IMR-90 (cell line): ENCODE results near the gene VAV3. TPM values are rescaled to one million over a fixed set of nuclear protein-coding genes. Genes with fewer than 3 reads are reported as not detected.

Experiments used
- ATAC-seq: fragments of 200-7000 bp; cut with Tn5 transposase; 2 replicates; pipeline ENCODE4 v1.9.1; 2020; ENCODE audit warnings: low read depth, mild to moderate bottlenecking, moderate library complexity
- BruUV-seq: library from RNA; stranded (reverse); fragments of 400-500 nt; replicated peaks from 2 replicates; lab custom pipeline; 2021; lab: Mats Ljungman, UMichigan
- CTCF ChIA-PET: fragments of 300-600 bp; formaldehyde crosslinking; extraction: SDS; loops from one replicate; lab custom pipeline; 2021; ENCODE audit warnings: antibody characterized with exemption; lab: Yijun Ruan, JAX
- POLR2A ChIA-PET: fragments of 300-600 bp; sonication (Branson Sonifier 250); formaldehyde crosslinking; loops from one replicate; lab custom pipeline; 2022; ENCODE audit warnings: antibody characterized with exemption; ENCODE audit not compliant: unreplicated experiment; lab: Charles Lee
- DNase-seq: peaks from one replicate; pipeline ENCODE4 v3.0.0; 2013
- H2AFZ ChIP-seq: replicated peaks from 2 replicates; pipeline ENCODE3; 2013; ENCODE audit warnings: low read length, mild to moderate bottlenecking; ENCODE audit not compliant: poor library complexity
- H2AK5ac ChIP-seq: 2 replicates; pipeline ENCODE4 v1.6.1; 2013; ENCODE audit warnings: low read depth, low read length, inconsistent platforms
- H2AK9ac ChIP-seq: replicated peaks from 2 replicates; pipeline ENCODE3; 2013; ENCODE audit warnings: mild to moderate bottlenecking, low read depth, low read length, moderate library complexity; ENCODE audit not compliant: poor library complexity
- H2BK120ac ChIP-seq: 2 replicates; pipeline ENCODE4 v1.6.1; 2013; ENCODE audit warnings: low read depth, low read length, inconsistent platforms
- H2BK15ac ChIP-seq: 3 replicates; pipeline ENCODE4 v1.6.1; 2013; ENCODE audit warnings: low read depth, low read length, inconsistent platforms
- H2BK20ac ChIP-seq: 2 replicates; pipeline ENCODE4 v1.6.1; 2013; ENCODE audit warnings: low read depth, mild to moderate bottlenecking, inconsistent platforms, low read length, moderate library complexity
- H2BK5ac ChIP-seq: 2 replicates; pipeline ENCODE4 v1.6.1; 2013; ENCODE audit warnings: mild to moderate bottlenecking, low read depth, low read length, inconsistent platforms; ENCODE audit not compliant: poor library complexity, severe bottlenecking
- H3K14ac ChIP-seq: replicated peaks from 2 replicates; pipeline ENCODE4 v1.6.1; 2013; ENCODE audit warnings: low read depth, low read length, inconsistent platforms
- H3K18ac ChIP-seq: 2 replicates; pipeline ENCODE4 v1.6.1; 2013; ENCODE audit warnings: low read depth, low read length, control low read depth
- H3K23ac ChIP-seq: 2 replicates; pipeline ENCODE4 v1.6.1; 2013; ENCODE audit warnings: low read depth, low read length, inconsistent platforms
- H3K27ac ChIP-seq: 2 replicates; pipeline ENCODE4 v1.5.1; 2013; ENCODE audit warnings: mild to moderate bottlenecking, control low read depth, low read length; ENCODE audit not compliant: insufficient read depth
- H3K27me3 ChIP-seq: 2 replicates; pipeline ENCODE4 v1.6.1; 2013; ENCODE audit warnings: low read length; ENCODE audit not compliant: control insufficient read depth, insufficient read depth
- H3K36me3 ChIP-seq: 2 replicates; pipeline ENCODE4 v1.6.1; 2013; ENCODE audit warnings: low read length, mixed read lengths; ENCODE audit not compliant: control insufficient read depth, insufficient read depth
- H3K4ac ChIP-seq: 2 replicates; pipeline ENCODE4 v1.6.1; 2013; ENCODE audit warnings: low read depth, low read length, inconsistent platforms
- H3K4me1 ChIP-seq: 2 replicates; pipeline ENCODE4 v1.6.1; 2013; ENCODE audit warnings: low read length, mixed read lengths; ENCODE audit not compliant: control insufficient read depth, insufficient read depth
- H3K4me2 ChIP-seq: 2 replicates; pipeline ENCODE4 v1.6.1; 2013; ENCODE audit warnings: low read depth, mild to moderate bottlenecking, control low read depth, low read length, moderate library complexity
- H3K4me3 ChIP-seq: 2 replicates; pipeline ENCODE4 v1.5.1; 2013; ENCODE audit warnings: low read depth, mild to moderate bottlenecking, control low read depth, low read length, moderate library complexity; ENCODE audit not compliant: insufficient read depth
- H3K56ac ChIP-seq: 2 replicates; pipeline ENCODE4 v1.6.1; 2013; ENCODE audit warnings: low read length, inconsistent platforms; ENCODE audit not compliant: insufficient read depth; ENCODE audit errors: extremely low read depth
- H3K79me1 ChIP-seq, 2 experiments: 2 replicates each; pipeline ENCODE4 v1.6.1; 2013; ENCODE audit warnings: low read length in 2 of 2, inconsistent platforms in 1 of 2, low read depth in 1 of 2
- H3K9ac ChIP-seq: 2 replicates; pipeline ENCODE4 v1.6.1; 2013; ENCODE audit warnings: low read depth, low read length, control low read depth
- H3K9me1 ChIP-seq: 2 replicates; pipeline ENCODE4 v1.6.1; 2013; ENCODE audit warnings: low read length, inconsistent platforms; ENCODE audit not compliant: insufficient read depth
- H3K9me3 ChIP-seq: 2 replicates; pipeline ENCODE4 v1.6.1; 2013; ENCODE audit warnings: low read length; ENCODE audit not compliant: control insufficient read depth, insufficient read depth
- H4K20me1 ChIP-seq: 2 replicates; pipeline ENCODE4 v1.6.1; 2013; ENCODE audit warnings: low read length, inconsistent platforms; ENCODE audit not compliant: insufficient read depth
- H4K5ac ChIP-seq: 2 replicates; pipeline ENCODE4 v1.6.1; 2013; ENCODE audit warnings: mild to moderate bottlenecking, low read depth, low read length, control low read depth
- H4K8ac ChIP-seq, 2 experiments: 2 replicates each; pipeline ENCODE4 v1.6.1; 2013; ENCODE audit warnings: low read depth in 2 of 2, low read length in 2 of 2, control low read depth in 1 of 2, inconsistent platforms in 1 of 2
- H4K91ac ChIP-seq: 2 replicates; pipeline ENCODE4 v1.6.1; 2013; ENCODE audit warnings: low read depth, low read length, inconsistent platforms; ENCODE audit not compliant: insufficient read depth
- BHLHE40 ChIP-seq: fragments of 150-350 bp; IDR thresholded peaks from 2 replicates; pipeline ENCODE4 v1.6.1; 2016; ENCODE audit warnings: mild to moderate bottlenecking, low read depth, low read length
- CEBPB ChIP-seq: IDR thresholded peaks from 2 replicates; pipeline ENCODE4 v1.6.1; 2012; ENCODE audit warnings: low read depth, low read length, improper control_type of control experiment
- CHD1 ChIP-seq: IDR thresholded peaks from 2 replicates; pipeline ENCODE4 v1.6.1; 2012; ENCODE audit warnings: low read depth, low read length, improper control_type of control experiment
- CTCF ChIP-seq: conservative IDR thresholded peaks from 2 replicates; pipeline ENCODE4 v1.5.1; 2012; ENCODE audit warnings: mild to moderate bottlenecking, low read depth, low read length, improper control_type of control experiment
- ELK1 ChIP-seq: fragments of 150-350 bp; IDR thresholded peaks from 2 replicates; pipeline ENCODE4 v1.6.1; 2016; ENCODE audit warnings: low read depth, mild to moderate bottlenecking, low read length, moderate library complexity, borderline replicate concordance
- MAFK ChIP-seq: IDR thresholded peaks from 2 replicates; pipeline ENCODE4 v1.6.1; 2012; ENCODE audit warnings: low read depth, low read length, improper control_type of control experiment
- MAZ ChIP-seq: IDR thresholded peaks from 2 replicates; pipeline ENCODE4 v1.6.1; 2012; ENCODE audit warnings: low read depth, mild to moderate bottlenecking, low read length, improper control_type of control experiment, moderate library complexity, borderline replicate concordance
- MXI1 ChIP-seq: IDR thresholded peaks from 2 replicates; pipeline ENCODE4 v1.6.1; 2012; ENCODE audit warnings: low read depth, mild to moderate bottlenecking, low read length, moderate library complexity, borderline replicate concordance
- POLR2A ChIP-seq: IDR thresholded peaks from 2 replicates; pipeline ENCODE4 v1.6.1; 2012; ENCODE audit warnings: mild to moderate bottlenecking, low read depth, low read length
- RAD21 ChIP-seq: IDR thresholded peaks from 2 replicates; pipeline ENCODE4 v1.6.1; 2012; ENCODE audit warnings: low read length, improper control_type of control experiment
- RCOR1 ChIP-seq: IDR thresholded peaks from 2 replicates; pipeline ENCODE4 v1.6.1; 2012; ENCODE audit warnings: mild to moderate bottlenecking, low read length, improper control_type of control experiment; ENCODE audit not compliant: insufficient replicate concordance
- RFX5 ChIP-seq: IDR thresholded peaks from 2 replicates; pipeline ENCODE4 v1.8.0; 2012; ENCODE audit warnings: low read depth, mild to moderate bottlenecking, low read length, moderate library complexity
- SMC3 ChIP-seq: fragments of 150-350 bp; IDR thresholded peaks from 2 replicates; pipeline ENCODE4 v1.6.1; 2016; ENCODE audit warnings: low read depth, mild to moderate bottlenecking, antibody characterized with exemption, low read length, moderate library complexity
- USF2 ChIP-seq: fragments of 150-350 bp; IDR thresholded peaks from 2 replicates; pipeline ENCODE4 v1.6.1; 2017; ENCODE audit warnings: mild to moderate bottlenecking, antibody characterized with exemption, low read length, low read depth
- WGBS, 2 experiments: methylation state at CpG; one replicate each; pipeline versions ENCODE4 v1.1.5 to v1.1.7; 2013; ENCODE audit warnings: missing lambda C conversion rate in 2 of 2; ENCODE audit not compliant: insufficient read length in 1 of 2; ENCODE audit errors: extremely low coverage in 2 of 2; 5-methylcytosine and 5-hydroxymethylcytosine counted together
- dilution Hi-C: fragments of 300-500 bp; cut with HindIII; formaldehyde crosslinking; loops from one replicate; pipeline ENCODE4 v1.14.3; 2018; ENCODE audit warnings: low sequenced_read_pairs; ENCODE audit not compliant: unreplicated experiment
- in situ Hi-C: fragments of 300-500 bp; cut with MboI; formaldehyde crosslinking; loops from 3 replicates; pipeline ENCODE4 v1.14.3; 2019; ENCODE audit warnings: low sequenced_read_pairs, inconsistent platforms, mixed read lengths
- intact Hi-C: fragments of 100-400 bp; cut with micrococcal nuclease; formaldehyde crosslinking; loops from 2 replicates; pipeline ENCODE4 v1.10.0; 2022
- polyA plus RNA-seq, 3 experiments: library from polyadenylated mRNA; depleted of rRNA; stranded (reverse); fragments of >200 nt; gene quantifications; 2 replicates each; pipeline ENCODE4 v1.2.3, GENCODE V29; 2012; ENCODE audit warnings: low replicate concordance in 1 of 3
- total RNA-seq: library from RNA; depleted of rRNA; stranded (reverse); fragments of >200 nt; gene quantifications from 2 replicates; pipeline ENCODE4 v1.2.3, GENCODE V29; 2012

Gene VAV3
- total and polyA plus RNA-seq, 2 of the 4 experiments (the other 2 are of a cell fraction) = 0.12 to 0.18 TPM

GRCh38 chr1:107963008-107963407 lies 2.0 kb downstream of the VAV3 start:
- Histone ChIP-seq H3K18ac (no peak overlapping the region), H3K9ac (no peak overlapping the region), H3K4me1 (no peaks in the 10 kb centered on the region; the same call in 1 of the 2 replicates), H3K4ac (no peak overlapping the region), H2BK5ac (no peak overlapping the region), H3K4me2 (no peak overlapping the region), H4K5ac (no peak overlapping the region), H3K27me3 (peaks cover 28% of the 10 kb centered on the region), H3K9me1 (no peaks in the 10 kb centered on the region), H3K36me3 (no peaks in the 10 kb centered on the region), H2BK120ac (no peak overlapping the region), H2BK20ac (no peak overlapping the region), H2AK5ac (no peak overlapping the region), H4K20me1 (no peaks in the 10 kb centered on the region), H2AFZ (no peak overlapping the region), H3K27ac (no peak overlapping the region), H2BK15ac (no peak overlapping the region), H3K79me1 (no peaks in the 10 kb centered on the region), H4K91ac (no peak overlapping the region), H3K23ac (no peak overlapping the region), H3K56ac (no peak overlapping the region), H3K9me3 (no peaks in the 10 kb centered on the region), H3K4me3 (no peak overlapping the region), H3K14ac (no peak overlapping the region), H4K8ac (no peak overlapping the region), H2AK9ac (no peak overlapping the region)
- BruUV-seq = no TSS peak
- WGBS, 2 experiments = no CpG with 5 or more reads among the region's 5 CpGs
- dilution Hi-C loops (no loop called here), intact Hi-C loops (no loop called here), in situ Hi-C loops (no loop called here)
- TF ChIP-seq CEBPB = no peak
- no peak for TF ChIP-seq MAFK
- TF ChIP-seq RCOR1 = no peak
- TF ChIP-seq BHLHE40 = no peak
- TF ChIP-seq CHD1 = no peak
- TF ChIP-seq POLR2A = no peak
- TF ChIP-seq MXI1 = no peak
- TF ChIP-seq SMC3 = no peak
- no peak for TF ChIP-seq MAZ
- TF ChIP-seq CTCF = no peak
- no peak for TF ChIP-seq USF2
- no peak for TF ChIP-seq RAD21
- no peak for TF ChIP-seq RFX5
- no peak for TF ChIP-seq ELK1
- DNase-seq (no peak), ATAC-seq (no peak)
- POLR2A ChIA-PET = no interaction called here
- CTCF ChIA-PET = no interaction called here
